Neural progenitor cell (in vitro differentiated cells): ENCODE measurements around the gene PTPN11.

Source experiments
- EZH2 ChIP-seq: fragments of 200-600 bp; sonication (generic); IDR thresholded peaks from 2 replicates; pipeline ENCODE4 v1.6.1; 2017; ENCODE audit warnings: antibody characterized with exemption, mild to moderate bottlenecking, moderate library complexity
- EZH2phosphoT487 ChIP-seq: fragments of 200-600 bp; sonication (generic); IDR thresholded peaks from 2 replicates; pipeline ENCODE4 v1.6.1; 2017; ENCODE audit warnings: antibody characterized with exemption
- TF ChIP-seq, protein P1 (sequence below): fragments of 200-600 bp; sonication (generic); IDR thresholded peaks from 2 replicates; pipeline ENCODE4 v1.5.1; 2017; ENCODE audit warnings: antibody characterized with exemption, mild to moderate bottlenecking

DNA sequence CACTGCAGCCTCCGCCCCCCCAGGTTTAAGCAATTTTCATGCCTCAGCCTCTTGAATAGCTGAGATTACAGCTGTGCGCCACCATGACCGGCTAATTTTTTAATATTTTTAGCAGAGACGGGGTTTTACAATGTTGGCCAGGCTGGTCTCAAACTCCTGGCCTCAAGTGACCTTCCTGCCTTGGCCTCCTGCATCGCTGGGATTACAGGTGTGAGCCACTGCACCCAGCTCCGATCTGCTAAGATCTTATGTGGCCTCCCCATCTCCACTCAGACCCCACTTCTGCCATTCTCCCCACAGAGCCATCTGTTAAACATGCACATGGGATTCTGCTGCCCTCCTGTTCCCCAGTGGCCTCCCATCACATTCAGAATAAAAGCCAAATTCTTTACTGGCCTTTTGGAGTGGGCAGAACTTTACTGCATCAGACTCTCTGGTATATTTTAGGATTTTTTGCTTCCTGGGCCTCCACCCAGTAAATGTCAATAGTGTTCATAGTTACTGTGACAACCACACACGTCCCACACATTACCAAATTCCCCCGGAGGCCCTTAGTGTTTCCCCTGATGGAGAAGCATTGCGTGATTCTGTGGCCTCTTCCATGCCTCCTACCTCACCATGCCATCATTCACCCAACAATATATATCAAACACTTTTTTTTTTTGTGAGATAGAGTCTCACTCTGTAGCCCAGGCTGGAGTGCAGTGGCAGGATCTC, 96.3 kb downstream of the PTPN11 start:
- TF ChIP-seq, protein P1, sequence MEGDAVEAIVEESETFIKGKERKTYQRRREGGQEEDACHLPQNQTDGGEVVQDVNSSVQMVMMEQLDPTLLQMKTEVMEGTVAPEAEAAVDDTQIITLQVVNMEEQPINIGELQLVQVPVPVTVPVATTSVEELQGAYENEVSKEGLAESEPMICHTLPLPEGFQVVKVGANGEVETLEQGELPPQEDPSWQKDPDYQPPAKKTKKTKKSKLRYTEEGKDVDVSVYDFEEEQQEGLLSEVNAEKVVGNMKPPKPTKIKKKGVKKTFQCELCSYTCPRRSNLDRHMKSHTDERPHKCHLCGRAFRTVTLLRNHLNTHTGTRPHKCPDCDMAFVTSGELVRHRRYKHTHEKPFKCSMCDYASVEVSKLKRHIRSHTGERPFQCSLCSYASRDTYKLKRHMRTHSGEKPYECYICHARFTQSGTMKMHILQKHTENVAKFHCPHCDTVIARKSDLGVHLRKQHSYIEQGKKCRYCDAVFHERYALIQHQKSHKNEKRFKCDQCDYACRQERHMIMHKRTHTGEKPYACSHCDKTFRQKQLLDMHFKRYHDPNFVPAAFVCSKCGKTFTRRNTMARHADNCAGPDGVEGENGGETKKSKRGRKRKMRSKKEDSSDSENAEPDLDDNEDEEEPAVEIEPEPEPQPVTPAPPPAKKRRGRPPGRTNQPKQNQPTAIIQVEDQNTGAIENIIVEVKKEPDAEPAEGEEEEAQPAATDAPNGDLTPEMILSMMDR: no peak
- TF ChIP-seq EZH2 (no peak), EZH2phosphoT487 (no peak)
